Mesenchymal stem cell (in vitro differentiated cells and primary cell): ENCODE results near the gene ABCG2.
"Not testable (repeated sequence)": the region's sequence is repeated elsewhere in the genome, so short reads cannot be mapped to it uniquely, and the experiment has no call there.

Source experiments
- DNase-seq: peaks from one replicate; pipeline ENCODE4 v3.0.0-alpha.2; 2013
- H2AFZ ChIP-seq: one replicate; pipeline ENCODE4 v1.6.1; 2013; ENCODE audit warnings: low read depth, mild to moderate bottlenecking, control low read depth, inconsistent platforms, low read length, moderate library complexity
- H2AK5ac ChIP-seq: 2 replicates; pipeline ENCODE4 v1.6.1; 2013; ENCODE audit warnings: low read length, moderate library complexity, mild to moderate bottlenecking, inconsistent platforms; ENCODE audit not compliant: severe bottlenecking
- H2BK120ac ChIP-seq: one replicate; pipeline ENCODE4 v1.6.1; 2013; ENCODE audit warnings: low read depth, mild to moderate bottlenecking, inconsistent platforms, low read length, moderate library complexity
- H2BK12ac ChIP-seq, 2 experiments: one replicate each; pipeline ENCODE4 v1.6.1; 2013; ENCODE audit warnings: inconsistent platforms in 2 of 2, low read length in 2 of 2, mild to moderate bottlenecking in 2 of 2, moderate library complexity in 2 of 2, control low read depth in 1 of 2
- H2BK15ac ChIP-seq: one replicate; pipeline ENCODE4 v1.6.1; 2013; ENCODE audit warnings: mild to moderate bottlenecking, low read depth, inconsistent platforms; ENCODE audit not compliant: poor library complexity, severe bottlenecking
- H2BK5ac ChIP-seq: 2 replicates; pipeline ENCODE4 v1.6.1; 2013; ENCODE audit warnings: low read depth, mild to moderate bottlenecking, low read length, control low read depth, inconsistent platforms; ENCODE audit not compliant: poor library complexity, severe bottlenecking
- H3K14ac ChIP-seq, 2 experiments: one replicate each; pipeline ENCODE4 v1.6.1; 2013; ENCODE audit warnings: inconsistent platforms in 2 of 2, low read length in 2 of 2, control low read depth in 1 of 2, mild to moderate bottlenecking in 1 of 2, moderate library complexity in 1 of 2
- H3K18ac ChIP-seq, 2 experiments: one replicate each; pipeline ENCODE4 v1.6.1; 2013; ENCODE audit warnings: inconsistent platforms in 2 of 2, low read length in 2 of 2, control low read depth in 1 of 2, low read depth in 1 of 2, mild to moderate bottlenecking in 1 of 2
- H3K23ac ChIP-seq, 2 experiments: one replicate each; pipeline ENCODE4 v1.6.1; 2013; ENCODE audit warnings: inconsistent platforms in 2 of 2, low read length in 2 of 2, mild to moderate bottlenecking in 2 of 2, moderate library complexity in 2 of 2, control low read depth in 1 of 2
- H3K27ac ChIP-seq: 2 replicates; pipeline ENCODE4 v1.5.1; 2013; ENCODE audit warnings: mild to moderate bottlenecking, moderate library complexity, low read length, control low read depth, inconsistent platforms; ENCODE audit not compliant: poor library complexity, severe bottlenecking
- H3K27me3 ChIP-seq, 2 experiments: 2 replicates each; pipeline versions ENCODE4 v1.6.1 to v1.7.0; 2013; ENCODE audit warnings: low read length in 2 of 2, mild to moderate bottlenecking in 2 of 2, moderate library complexity in 2 of 2, control low read depth in 1 of 2, inconsistent platforms in 1 of 2; ENCODE audit not compliant: control insufficient read depth in 1 of 2, insufficient read depth in 1 of 2
- H3K36me3 ChIP-seq, 2 experiments: 2 replicates each; pipeline versions ENCODE4 v1.6.1 to v1.7.0; 2013; ENCODE audit warnings: low read length in 2 of 2, control low read depth in 1 of 2, inconsistent platforms in 1 of 2, low read depth in 1 of 2, mild to moderate bottlenecking in 1 of 2; ENCODE audit not compliant: insufficient read depth in 2 of 2, control insufficient read depth in 1 of 2
- H3K4ac ChIP-seq, 2 experiments: one replicate each; pipeline ENCODE4 v1.6.1; 2013; ENCODE audit warnings: inconsistent platforms in 2 of 2, low read length in 2 of 2, mild to moderate bottlenecking in 2 of 2, moderate library complexity in 2 of 2, control low read depth in 1 of 2, low read depth in 1 of 2
- H3K4me1 ChIP-seq: 2 replicates; pipeline ENCODE4 v1.6.1; 2013; ENCODE audit warnings: low read depth, low read length, control low read depth; ENCODE audit not compliant: control insufficient read depth, insufficient read depth
- H3K4me2 ChIP-seq: 2 replicates; pipeline ENCODE4 v1.6.1; 2013; ENCODE audit warnings: low read length, mild to moderate bottlenecking, inconsistent platforms; ENCODE audit not compliant: poor library complexity, severe bottlenecking
- H3K4me3 ChIP-seq, 2 experiments: 2 replicates each; pipeline versions ENCODE4 v1.5.1 to v1.7.0; 2013; ENCODE audit warnings: low read length in 2 of 2, mild to moderate bottlenecking in 2 of 2, control low read depth in 1 of 2, low read depth in 1 of 2; ENCODE audit not compliant: insufficient read depth in 1 of 2
- H3K79me1 ChIP-seq: replicated peaks from 2 replicates; pipeline ENCODE4 v1.6.1; 2013; ENCODE audit warnings: mild to moderate bottlenecking, control low read depth, low read length, inconsistent platforms; ENCODE audit not compliant: poor library complexity, severe bottlenecking
- H3K9ac ChIP-seq: 2 replicates; pipeline ENCODE4 v1.7.0; 2013; ENCODE audit warnings: mild to moderate bottlenecking, low read length, moderate library complexity
- H3K9me3 ChIP-seq: 2 replicates; pipeline ENCODE4 v1.7.0; 2013; ENCODE audit warnings: mild to moderate bottlenecking, low read length; ENCODE audit not compliant: control insufficient read depth
- H4K8ac ChIP-seq: one replicate; pipeline ENCODE4 v1.6.1; 2013; ENCODE audit warnings: inconsistent platforms, mild to moderate bottlenecking, low read length, moderate library complexity
- H4K91ac ChIP-seq: one replicate; pipeline ENCODE4 v1.6.1; 2013; ENCODE audit warnings: mild to moderate bottlenecking, low read length, inconsistent platforms
- WGBS: methylation state at CpG from one replicate; pipeline ENCODE4 v1.1.7; 2013; ENCODE audit warnings: mixed read lengths; 5-methylcytosine and 5-hydroxymethylcytosine counted together

ABCG2 gene

GRCh38 chr4:88159229-88159725 is 838 bp upstream of the ABCG2 start:
- Histone ChIP-seq H3K4ac (peak overlapping the region in 1 of 2 experiments; percentile 93), H4K91ac (no peak overlapping the region), H2BK120ac (no peak overlapping the region), H2BK15ac (no peak overlapping the region), H3K79me1 (no peaks in the 10 kb centered on the region), H3K4me3 (peak overlapping the region; percentile 72 to 84), H4K8ac (no peak overlapping the region), H3K4me1 (peaks cover 12% of the 10 kb centered on the region), H3K27me3 (peaks cover 0 to 4% of the 10 kb centered on the region in 2 experiments), H3K4me2 (peak overlapping the region; percentile 99), H2BK12ac (peak overlapping the region; percentile 75 to 96), H3K18ac (peak overlapping the region; percentile 70 to 96), H3K9me3 (no peaks in the 10 kb centered on the region), H3K27ac (no peak overlapping the region), H2BK5ac (no peak overlapping the region), H2AFZ (peak overlapping the region; percentile 93), H3K23ac (peak overlapping the region in 1 of 2 experiments; percentile 83), H2AK5ac (no peak overlapping the region), H3K14ac (peak overlapping the region in 1 of 2 experiments; percentile 91), H3K36me3 (no peaks in the 10 kb centered on the region), H3K9ac (peak overlapping the region; percentile 82)
- WGBS: 17% methylated on average over 13 of the region's 14 CpGs
- no peak for DNase-seq

- H4K8ac ChIP-seq: no peak overlapping the region
Observed at GRCh38 chr4:88158038-88158488, 376 bp downstream of the ABCG2 start.

GRCh38 chr4:88152331-88152730 is 6.1 kb downstream of the ABCG2 start:
- H3K9ac ChIP-seq, H4K8ac ChIP-seq, H2BK5ac ChIP-seq, H2AK5ac ChIP-seq, H3K27me3 ChIP-seq, H3K36me3 ChIP-seq, H3K4me1 ChIP-seq, H3K14ac ChIP-seq, H3K27ac ChIP-seq, H3K79me1 ChIP-seq, H3K4me3 ChIP-seq, H3K4ac ChIP-seq, H2BK120ac ChIP-seq, H3K9me3 ChIP-seq, H3K4me2 ChIP-seq, DNase-seq, H4K91ac ChIP-seq, H2BK12ac ChIP-seq, H3K23ac ChIP-seq, H2AFZ ChIP-seq: not testable (repeated sequence)
- H2BK15ac ChIP-seq: peak overlapping the region; percentile 7
- WGBS: 79% methylated on average over 8 of the region's 8 CpGs
- peak overlapping the region in 1 of 2 experiments; percentile 12 for H3K18ac ChIP-seq

More at GRCh38 chr4:88158038-88158488, 376 bp downstream of the ABCG2 start:
- Histone ChIP-seq H3K4me2 (peak overlapping the region; percentile 99), H2BK12ac (no peak overlapping the region), H3K14ac (no peak overlapping the region), H3K23ac (no peak overlapping the region), H3K4me3 (peak overlapping the region; percentile 72 to 84), H3K9ac (peak overlapping the region; percentile 82), H2BK15ac (no peak overlapping the region), H2AFZ (peak overlapping the region; percentile 93), H2AK5ac (no peak overlapping the region), H3K4ac (no peak overlapping the region), H2BK120ac (no peak overlapping the region), H2BK5ac (no peak overlapping the region), H4K91ac (no peak overlapping the region), H3K27me3 (peaks cover 0 to 4% of the 10 kb centered on the region in 2 experiments), H3K4me1 (peaks cover 12% of the 10 kb centered on the region), H3K79me1 (no peaks in the 10 kb centered on the region), H3K9me3 (no peaks in the 10 kb centered on the region), H3K27ac (no peak overlapping the region), H3K36me3 (no peaks in the 10 kb centered on the region), H3K18ac (peak overlapping the region in 1 of 2 experiments; percentile 21)
- peak; percentile 90 for DNase-seq
- WGBS: 1% methylated on average over 8 of the region's 12 CpGs

GRCh38 chr4:88148560-88148959 is 9.9 kb downstream of the ABCG2 start:
- Histone ChIP-seq H2AFZ (no peak overlapping the region), H3K27me3 (peaks cover 0 to 4% of the 10 kb centered on the region in 2 experiments), H3K9me3 (no peaks in the 10 kb centered on the region), H4K8ac (no peak overlapping the region), H3K27ac (no peak overlapping the region), H3K14ac (no peak overlapping the region), H3K36me3 (no peaks in the 10 kb centered on the region), H3K9ac (no peak overlapping the region), H3K18ac (peak overlapping the region in 1 of 2 experiments; percentile 28), H2BK15ac (peak overlapping the region; percentile 83), H4K91ac (peak overlapping the region; percentile 68), H3K4ac (peak overlapping the region; percentile 32 to 75), H2AK5ac (no peak overlapping the region), H2BK120ac (no peak overlapping the region), H3K4me2 (no peak overlapping the region), H2BK12ac (no peak overlapping the region), H3K4me3 (no peak overlapping the region), H3K4me1 (no peaks in the 10 kb centered on the region), H3K79me1 (no peaks in the 10 kb centered on the region), H3K23ac (no peak overlapping the region), H2BK5ac (no peak overlapping the region)
- DNase-seq: peak; percentile 46
- WGBS: 11% methylated on average over 2 of the region's 2 CpGs
